NCI-H1694 (cell line): ENCODE results near the gene DEFB128.
"Not testable (repeated sequence)": the region's sequence is repeated elsewhere in the genome, so short reads cannot be mapped to it uniquely, and the experiment has no call there.

Source experiments
- DNase-seq: peaks from one replicate; lab custom pipeline; 2025; lab: John Stamatoyannopoulos, UW

The DEFB128 gene

DNA sequence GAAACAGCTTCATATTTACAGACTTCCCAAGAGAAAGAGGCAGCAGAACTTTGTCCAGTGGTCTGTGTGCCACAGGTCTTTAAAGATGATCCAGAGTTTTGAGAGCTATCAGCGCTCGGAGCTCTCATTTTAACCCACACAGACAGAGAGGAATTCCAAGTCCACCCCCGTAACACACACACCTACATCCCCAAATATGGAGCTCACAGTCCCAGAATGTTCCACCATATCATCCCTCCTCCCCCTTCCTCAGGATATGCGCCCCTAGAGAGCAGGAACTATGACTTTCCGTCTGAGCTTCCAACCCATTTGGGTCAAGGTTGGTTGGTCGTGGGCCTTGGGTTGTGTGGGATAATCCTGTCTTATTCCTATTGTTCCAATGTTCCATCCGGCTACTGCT lies at the start of gene DEFB128:
DEFB128 (minus strand) TSS at position 101 of the 400 bp plus-strand sequence; CDS start at position 13, 88 bp downstream.
- no peak for DNase-seq

DNA sequence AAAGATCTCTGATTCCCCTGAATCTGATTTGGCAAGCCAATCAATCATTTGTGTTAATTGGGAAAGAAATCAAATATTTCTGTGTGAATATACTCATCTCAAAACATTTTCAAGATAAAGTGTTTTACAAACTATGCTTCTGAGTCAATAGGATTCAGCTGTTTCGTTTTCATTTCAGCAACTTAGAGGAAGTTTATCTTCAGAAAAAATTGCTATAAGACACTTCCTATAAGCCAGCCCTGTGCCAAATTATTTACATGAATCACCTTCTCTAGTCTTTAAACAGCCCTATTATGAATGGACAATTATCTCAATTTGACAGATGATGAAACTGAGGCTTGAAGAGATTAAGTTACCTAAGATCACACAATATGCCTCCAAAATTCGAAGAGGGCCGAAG lies 48.4 kb upstream of the DEFB128 start:
- no peak for DNase-seq

DNA sequence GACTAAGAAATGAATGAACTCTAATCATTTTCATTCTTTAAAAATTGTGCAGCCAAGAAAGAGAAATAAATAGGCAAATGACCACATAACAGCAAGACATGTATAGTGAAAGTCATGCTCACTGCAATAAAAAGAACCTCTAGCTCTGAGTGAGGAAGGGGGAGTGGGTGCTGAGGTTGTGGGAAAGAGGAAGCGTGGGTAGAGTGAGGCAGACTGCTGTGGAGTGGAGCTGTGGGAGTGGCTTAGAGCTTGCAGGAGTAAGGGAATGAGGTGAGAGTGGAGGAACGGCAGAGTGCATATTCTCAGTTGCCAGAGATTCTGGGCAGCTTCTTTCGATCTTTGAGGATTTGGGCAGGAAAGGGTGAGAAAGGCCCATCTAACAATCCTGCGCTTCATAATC lies 48.0 kb upstream of the DEFB128 start:
- no peak for DNase-seq

DNA sequence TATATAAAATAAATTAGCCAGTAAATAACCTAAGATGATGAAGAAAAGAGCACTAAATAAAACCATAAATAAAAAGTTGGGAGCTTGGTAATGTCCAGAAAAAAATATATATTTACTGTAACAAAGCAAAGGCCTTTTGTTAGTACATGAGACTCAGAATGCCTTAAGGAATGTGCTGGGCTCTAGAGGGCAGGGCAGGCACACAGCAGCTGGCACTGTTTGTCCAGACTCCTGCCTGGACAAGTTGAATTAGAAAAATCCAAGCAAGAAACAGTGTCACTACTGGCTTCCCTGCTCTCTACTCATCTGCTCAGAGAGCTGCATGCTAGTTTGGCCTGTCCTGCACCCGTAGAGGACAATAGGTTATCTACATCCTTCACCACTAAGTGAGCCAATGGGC lies 46.4 kb upstream of the DEFB128 start:
- no peak for DNase-seq

DNA sequence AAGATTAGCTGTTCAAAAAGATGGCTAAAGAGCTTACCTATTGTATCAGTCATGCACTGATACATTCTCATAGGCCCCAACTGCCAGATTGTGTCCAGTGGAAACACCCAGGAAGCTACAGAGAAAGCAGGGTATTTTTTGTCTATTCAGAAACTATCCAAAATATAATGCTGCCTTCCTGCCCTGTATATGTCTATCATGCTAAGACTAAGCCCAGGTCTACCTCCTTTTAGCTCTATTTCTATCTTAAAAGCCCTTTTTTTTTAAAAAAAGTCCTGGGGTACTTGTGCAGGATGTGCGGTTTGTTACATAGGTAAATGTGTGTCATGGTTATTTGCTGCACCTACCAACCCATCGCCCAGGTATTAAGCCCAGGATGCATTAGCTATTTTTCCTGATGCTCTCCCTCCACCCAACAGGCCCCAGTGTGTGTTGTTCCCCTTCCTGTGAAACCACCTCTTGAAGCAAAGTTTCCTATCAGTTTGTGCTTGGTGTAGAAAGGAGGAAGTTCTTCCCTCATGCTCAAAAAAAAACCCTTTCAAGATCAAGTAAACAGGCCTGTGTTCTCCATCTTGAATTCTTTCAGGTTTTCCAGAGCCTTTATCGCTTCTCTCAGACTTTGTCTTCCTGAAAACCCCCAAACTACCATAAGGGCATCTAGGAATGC lies 38.1 kb upstream of the DEFB128 start:
- no peak for DNase-seq

DNA sequence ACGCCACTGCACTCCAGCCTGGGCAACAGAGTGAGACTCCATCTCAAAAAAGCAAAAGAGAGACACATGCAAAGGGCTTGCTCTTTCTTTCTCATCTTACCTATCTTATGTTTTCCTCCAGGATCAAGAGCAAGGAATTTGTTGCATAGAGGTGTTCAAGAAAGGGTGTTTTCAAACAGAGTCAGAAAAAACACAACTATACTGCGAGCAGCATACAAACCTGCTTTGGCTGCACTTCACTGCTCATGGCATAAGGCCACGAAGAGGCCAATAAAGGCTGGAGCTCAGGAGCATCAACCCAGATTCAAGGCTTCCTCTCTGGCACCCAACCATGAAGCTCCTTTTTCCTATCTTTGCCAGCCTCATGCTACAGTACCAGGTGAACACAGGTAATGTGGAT lies 37.4 kb upstream of the DEFB128 start, which contains the start of gene DEFB129:
DEFB129 (plus strand) TSS at position 301 of the 400 bp plus-strand sequence; CDS start at position 332, 31 bp downstream.
- no peak for DNase-seq

DNA sequence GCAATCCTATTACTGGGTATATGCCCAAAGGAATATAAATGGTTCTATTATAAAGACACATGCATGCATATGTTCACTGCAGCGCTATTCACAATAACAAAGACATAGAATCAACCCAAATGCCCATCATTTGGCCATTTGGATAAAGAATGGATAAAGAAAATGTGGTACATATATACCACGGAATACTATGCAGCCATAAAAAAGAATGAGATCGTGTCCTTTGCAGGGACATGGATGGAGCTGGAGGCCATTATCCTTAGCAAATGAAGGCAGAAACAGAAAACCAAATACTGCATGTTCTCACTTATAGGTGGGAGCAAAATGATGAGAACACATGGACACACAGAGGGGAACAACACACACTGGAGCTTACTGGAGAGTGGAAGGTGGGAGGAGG lies 36.4 kb upstream of the DEFB128 start:
- not testable (repeated sequence) for DNase-seq

DNA sequence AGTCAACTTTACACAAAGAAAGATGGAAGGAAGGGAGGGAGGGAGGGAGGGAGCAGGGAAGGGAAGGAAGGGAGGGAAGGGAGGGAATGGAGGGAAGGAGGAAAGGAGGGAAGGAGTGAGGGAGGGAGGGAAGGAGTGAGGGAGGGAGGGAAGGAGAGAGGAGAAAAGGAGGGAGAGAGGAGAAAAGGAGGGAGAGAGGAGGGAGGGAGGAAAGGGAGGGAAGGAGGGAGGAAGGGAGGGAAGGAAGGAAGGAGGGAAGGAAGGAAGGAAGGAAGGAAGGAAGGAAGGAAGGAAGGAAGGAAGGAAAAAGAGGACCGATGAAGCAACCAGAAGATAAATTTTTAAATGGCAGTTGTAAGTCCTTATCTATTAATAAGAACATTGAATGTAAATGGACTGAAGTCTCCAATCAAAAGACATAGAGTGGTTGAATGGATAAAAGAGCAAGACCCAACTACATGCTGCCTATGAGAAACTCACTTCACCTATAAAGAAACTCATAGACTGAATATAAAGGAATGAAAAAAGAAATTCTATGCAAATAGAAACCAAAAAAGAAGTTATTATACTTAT lies 31.8 kb upstream of the DEFB128 start:
- DNase-seq = no peak

DNA sequence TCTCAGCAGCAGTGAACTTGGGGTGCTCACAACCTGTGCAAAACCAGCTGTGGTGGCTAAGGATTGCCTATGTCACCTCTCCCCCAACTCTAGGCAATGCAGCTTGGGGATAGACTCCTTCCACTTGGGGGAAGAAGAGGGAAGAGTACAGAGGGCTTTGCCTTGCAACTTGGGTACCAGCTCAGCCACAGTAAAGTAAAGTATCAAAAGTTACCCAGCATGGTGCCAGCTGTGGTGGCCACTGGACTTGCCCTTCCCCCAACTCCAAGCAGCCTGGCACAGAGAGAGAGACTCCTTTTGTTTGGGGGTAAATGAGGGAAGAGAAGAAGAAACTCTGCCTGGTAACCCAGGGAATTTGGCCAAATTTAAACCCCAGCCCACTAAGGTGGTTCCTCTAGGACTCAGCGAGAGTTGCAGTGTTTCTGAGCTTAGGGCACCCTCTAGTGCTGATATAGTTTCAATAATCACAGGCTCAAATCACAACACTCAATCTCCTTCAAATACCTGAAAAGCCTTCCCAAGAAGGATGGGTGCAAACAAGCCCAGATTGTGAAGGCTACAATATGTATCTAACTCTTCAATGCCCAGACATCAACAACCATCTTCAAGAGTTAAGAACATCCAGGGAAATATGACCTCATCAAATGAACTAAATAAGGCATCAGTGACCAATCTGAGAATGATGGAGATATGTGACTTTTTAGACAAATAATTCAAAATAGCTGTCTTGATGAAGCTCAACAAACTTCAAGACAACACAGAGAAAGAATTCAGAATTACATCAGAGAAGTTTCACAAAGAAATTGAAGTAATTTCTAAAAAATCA lies 30.0 kb upstream of the DEFB128 start:
- DNase-seq = no peak

DNA sequence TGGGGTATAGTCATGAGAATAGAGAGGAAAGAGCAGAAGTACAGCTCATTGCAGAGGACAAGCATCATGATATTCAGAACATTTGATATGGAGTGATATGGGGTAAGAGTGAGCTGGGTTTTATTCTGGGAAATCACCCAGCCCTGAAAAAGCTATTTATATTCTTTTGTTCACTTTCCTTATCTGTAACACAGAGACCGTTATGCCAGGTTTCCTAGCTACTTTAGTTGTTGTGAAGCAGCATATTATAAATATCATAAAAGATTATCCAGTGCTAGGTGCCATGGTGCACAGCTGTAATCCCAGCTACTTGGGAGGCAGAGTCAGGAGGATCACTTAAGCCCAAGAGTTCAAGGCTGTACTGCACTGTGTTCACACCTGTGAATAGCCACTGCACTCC lies 27.8 kb upstream of the DEFB128 start:
- DNase-seq = no peak

DNA sequence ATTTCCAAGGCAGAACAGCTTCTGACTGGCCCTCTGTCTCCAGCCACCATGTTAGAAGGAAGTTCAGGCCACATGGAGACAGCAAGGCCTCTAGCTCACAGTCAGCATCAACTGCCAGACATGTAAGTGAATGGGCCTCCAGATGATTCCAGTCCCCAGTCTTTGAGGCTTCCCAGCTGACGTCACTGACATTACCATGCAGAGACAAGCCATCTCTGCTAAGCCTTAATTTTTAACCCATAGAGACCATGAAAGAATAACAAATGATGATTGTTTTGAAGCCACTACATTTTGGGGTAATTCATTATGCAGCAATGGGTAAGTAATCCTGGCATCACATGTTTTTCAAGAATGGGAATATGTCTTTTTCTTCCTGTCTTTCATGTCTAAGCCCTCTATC lies 26.3 kb upstream of the DEFB128 start:
- no peak for DNase-seq

DNA sequence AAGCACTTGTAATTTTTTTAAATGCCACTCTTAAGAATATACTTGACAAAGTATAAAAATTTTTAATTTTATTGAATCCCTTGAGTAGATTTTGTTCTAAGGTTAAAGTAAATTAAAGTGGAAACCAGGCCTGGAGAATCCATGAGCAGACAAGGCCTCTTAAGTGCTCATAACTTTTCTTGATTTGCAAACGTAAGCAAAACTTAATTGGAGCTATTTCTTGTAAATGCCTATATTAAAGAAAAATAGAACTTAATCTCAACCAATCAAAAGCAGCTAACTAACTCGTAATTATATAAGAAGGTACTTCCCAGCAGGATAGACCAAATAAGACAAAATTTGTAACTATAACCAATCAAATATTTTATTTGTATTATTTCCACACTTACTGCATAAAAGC lies 24.9 kb upstream of the DEFB128 start:
- DNase-seq = no peak

DNA sequence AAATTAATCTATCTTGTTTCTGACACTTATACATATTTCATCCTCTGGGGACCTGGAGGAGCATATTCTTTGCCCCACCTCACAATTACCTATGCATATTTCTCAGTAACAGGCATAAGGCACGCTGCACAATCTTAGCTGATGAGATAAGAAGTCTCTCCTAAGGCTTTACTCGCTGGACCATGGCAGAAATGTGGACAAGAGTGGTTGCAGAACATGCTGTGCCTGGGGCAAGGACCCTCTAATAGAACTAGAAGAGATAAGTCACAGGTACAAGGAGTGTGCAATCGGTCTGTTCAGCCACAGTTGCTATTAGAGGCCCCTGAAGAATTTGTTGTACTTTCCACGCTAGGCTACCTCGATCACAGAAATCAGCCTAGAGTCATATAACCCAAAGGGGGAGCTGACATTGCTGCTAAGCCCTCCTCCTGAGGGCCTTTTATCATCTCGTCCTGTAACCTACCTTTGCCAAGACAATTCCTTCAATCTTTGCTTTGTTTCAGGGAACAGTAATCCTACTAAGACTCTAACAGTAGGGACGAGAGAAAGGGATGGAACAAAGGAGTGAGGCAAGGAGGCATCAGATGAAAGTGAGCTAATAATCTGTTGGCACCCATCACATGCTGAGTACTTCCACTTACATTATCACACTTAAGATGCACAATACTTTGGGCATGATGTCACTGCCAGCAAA lies 21.4 kb upstream of the DEFB128 start:
- DNase-seq = no peak

DNA sequence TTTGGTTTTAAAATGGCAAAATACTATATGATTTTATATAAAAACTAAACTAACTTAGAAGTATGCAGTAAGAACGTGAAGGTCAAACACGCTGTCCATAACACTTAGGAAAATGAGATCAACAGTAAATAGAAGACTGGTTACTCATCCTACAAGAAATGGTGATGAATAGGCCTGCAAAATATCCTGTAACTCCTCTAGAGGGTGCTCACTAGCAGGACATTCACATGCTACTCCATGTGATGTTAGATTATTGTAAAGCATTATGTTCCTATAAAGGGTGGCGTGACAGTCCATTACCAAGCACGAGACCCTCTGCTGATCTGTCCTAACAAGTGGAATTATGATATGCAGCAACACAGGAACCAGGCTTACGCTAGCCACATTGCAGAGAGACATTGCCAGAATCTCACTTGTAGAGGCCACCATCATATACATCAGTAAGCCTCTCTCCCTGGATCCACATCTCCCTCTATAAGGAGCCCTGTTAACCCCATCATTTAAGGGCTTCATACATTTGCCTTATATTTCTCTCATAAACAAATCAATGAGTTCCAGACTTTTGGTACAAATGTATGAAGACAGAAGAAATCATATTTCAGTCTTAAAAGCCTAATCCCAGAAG lies 19.5 kb upstream of the DEFB128 start:
- peak; percentile 11 for DNase-seq

DNA sequence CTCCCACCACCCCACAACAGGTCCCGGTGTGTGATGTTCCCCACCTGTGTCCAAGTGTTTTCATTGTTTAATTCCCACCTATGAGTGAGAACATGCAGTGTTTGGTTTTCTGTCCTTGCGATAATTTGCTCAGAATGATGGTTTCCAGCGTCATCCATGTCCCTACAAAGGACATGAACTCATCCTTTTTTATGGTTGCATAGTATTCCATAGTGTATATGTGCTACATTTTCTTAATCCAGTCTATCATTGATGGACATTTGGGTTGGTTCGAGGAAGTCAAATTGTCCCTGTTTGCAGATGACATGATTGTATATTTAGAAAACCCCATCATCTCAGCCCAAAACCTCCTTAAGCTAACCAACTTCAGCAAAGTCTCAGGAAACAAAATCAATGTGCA lies 14.1 kb upstream of the DEFB128 start:
- not testable (repeated sequence) for DNase-seq

DNA sequence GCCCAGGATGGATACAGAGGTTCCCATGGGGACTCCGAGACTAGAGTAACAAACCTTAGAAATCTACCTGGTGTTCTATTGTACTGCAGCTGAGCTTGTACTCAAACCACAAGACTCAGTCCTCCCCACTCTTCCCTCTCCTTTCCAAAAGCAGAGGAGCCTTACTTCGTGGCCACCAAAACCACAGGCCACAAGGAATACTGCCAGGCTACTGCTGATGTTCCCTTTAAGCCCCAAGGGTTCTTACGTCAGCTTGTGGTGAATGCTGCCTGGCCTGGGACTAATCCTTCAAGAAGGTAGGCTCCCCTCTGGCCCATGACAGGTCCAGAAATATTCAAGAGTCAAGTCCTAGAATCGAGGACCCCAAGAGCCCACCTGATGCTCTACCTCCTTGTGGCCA lies 10.5 kb upstream of the DEFB128 start:
- no peak for DNase-seq

DNA sequence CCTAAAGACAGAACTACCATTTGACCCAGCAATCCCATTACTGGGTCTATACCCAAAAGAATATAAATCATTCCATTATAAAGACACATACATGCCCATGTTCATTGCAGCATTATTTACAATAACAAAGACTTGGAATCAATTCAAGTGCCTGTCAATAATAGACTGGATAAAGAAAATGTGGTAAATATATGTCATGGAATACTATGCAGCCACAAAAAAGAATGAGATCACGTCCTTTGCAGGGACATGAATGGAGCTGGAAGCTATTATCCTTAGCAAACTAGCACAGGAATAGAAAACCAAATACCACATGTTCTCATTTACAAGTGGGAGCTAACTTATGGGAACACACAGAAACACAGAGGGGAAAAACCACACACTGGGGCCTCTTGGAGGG lies 8.7 kb upstream of the DEFB128 start:
- DNase-seq = no peak

DNA sequence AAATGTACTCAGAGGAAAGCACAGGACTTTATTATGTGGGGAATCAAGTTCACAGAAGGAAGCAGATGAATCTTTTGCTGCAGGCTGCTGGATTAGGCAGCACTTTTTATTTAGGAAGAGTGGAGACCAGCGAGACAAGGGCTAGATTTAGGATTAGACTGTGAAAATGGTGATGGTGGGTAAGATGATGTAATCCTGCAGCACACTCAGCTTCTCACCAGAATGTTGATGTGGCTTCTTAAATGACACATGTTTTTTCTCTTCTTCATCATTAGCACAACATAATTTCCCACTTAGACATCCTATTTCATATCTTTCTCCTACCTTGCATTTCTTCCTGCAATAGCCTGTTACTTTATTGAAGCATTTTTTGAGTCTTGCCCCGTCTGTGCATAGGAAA lies 1.8 kb downstream of the DEFB128 start:
- DNase-seq = no peak

DNA sequence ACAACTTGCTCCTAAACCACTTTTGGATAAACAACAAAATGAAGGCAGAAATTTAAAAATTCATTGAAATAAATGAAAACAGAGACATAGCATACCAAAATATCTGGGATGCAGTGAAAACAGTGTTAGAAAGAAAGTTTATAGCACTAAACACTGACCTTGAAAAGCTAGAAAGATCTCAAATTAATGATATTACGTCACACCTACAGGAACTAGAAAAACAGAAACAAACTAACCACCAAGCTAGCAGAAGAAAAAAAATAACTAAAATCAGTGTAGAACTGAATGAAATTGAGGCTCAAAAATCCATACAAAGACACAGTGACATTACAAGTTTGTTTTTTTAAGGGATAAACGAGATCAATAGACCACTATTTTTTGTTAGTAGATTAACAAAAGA lies 5.2 kb downstream of the DEFB128 start:
- no peak for DNase-seq

DNA sequence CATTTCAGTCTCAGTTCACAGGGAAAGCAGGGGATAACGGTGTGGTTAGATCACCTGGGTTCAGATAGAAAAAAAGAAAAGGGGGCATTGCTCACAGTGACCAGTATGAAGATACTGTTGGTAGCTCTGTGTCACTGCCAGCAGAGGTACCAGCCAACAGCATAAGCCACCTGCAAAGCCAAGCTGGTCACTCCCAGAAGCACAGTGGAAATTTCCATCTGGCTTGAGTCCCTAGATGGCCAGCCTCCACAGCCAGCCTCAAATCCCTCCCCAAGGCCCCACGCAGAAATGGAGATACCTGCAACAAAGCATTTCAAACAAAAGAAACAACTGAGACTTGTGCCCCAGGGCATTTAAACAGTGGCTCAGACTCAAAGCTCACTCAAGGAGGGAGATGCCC lies 20.6 kb downstream of the DEFB128 start:
- DNase-seq = no peak

DNA sequence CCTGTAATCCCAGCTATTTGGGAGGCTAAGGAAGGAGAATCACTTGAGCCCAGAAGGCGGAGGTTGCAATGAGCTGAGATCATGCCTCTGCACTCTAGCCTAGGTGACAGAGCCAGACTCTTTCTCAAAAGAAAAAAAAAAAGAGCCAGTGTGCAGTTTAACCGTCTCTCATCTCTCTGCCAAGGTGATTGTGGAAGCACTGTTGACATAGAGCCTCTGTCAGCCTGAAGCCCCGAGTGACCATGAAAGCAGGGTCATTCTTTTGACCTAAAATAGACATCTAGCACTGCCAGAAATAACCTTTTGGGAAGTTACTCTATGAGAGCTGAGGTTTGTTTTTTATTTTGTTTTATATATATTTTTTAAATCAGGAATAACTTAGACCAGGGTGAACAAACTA lies 24.9 kb downstream of the DEFB128 start:
- DNase-seq = no peak

DNA sequence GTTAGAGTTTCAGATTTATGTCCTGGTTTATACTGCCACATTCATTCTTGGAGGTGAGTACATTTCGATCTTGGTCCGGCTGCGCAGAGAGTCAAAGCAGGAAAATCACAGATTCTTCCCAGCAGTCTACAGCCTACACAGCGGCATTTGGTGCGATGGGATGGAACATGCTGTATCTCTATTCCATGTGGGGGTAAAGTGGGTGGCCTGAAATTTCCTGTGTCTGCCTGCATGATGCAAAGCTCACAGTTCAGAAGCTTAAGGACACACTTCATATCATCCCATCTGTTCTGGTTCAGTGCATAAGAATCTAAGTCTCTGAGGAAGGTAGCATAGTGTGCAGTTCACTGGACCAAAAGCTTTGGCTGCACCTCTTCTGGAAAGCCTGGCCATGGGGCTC lies 32.4 kb downstream of the DEFB128 start, which contains the start of gene DEFB127:
DEFB127 (plus strand) TSS at position 301 of the 400 bp plus-strand sequence; CDS start at position 392, 91 bp downstream.
- DNase-seq = no peak
